T1000 (cell line): ENCODE data around the gene CDK12.
A peak's percentile ranks its signal among the peaks of the same experiment; 100 is the strongest.
"Not testable (repeated sequence)": the region's sequence is repeated elsewhere in the genome, so short reads cannot be mapped to it uniquely, and the experiment has no call there.

Experiments
- DNase-seq: peaks from one replicate; lab custom pipeline; 2025; ENCODE audit warnings: mixed read lengths; lab: John Stamatoyannopoulos, UW

CDK12 gene

GRCh38 chr17:39461113-39461925, at the start of gene CDK12:
Gene CDK12, plus strand, starts transcription at chr17:39461486. Its CDS starts 586 bp downstream, at chr17:39462072.
- DNase-seq, result peak; percentile 95

GRCh38 chr17:39416141-39416540, 45.1 kb upstream of the CDK12 start:
- no peak for DNase-seq

DNA sequence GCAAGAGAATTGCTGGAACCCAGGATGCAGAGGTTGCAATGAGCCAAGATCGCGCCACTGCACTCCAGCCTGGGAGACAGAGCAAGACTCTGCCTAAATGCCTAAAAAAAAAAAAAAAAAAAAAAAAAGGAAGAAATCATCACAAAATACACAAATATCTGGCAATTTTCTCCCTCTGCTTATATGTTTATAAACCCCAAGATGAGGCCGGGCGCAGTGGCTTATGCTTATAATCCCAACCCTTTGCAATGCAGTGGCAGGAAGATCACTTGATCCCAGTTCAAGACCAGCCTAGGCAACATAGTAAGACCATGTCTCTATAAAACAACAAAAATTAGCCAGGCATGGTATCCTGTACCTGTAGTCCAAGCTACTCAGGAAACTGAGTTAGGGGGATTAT, 31.7 kb upstream of the CDK12 start:
- DNase-seq, result no peak

- DNase-seq, result not testable (repeated sequence)
Observed at GRCh38 chr17:39439868-39440267, 21.4 kb upstream of the CDK12 start.

DNA sequence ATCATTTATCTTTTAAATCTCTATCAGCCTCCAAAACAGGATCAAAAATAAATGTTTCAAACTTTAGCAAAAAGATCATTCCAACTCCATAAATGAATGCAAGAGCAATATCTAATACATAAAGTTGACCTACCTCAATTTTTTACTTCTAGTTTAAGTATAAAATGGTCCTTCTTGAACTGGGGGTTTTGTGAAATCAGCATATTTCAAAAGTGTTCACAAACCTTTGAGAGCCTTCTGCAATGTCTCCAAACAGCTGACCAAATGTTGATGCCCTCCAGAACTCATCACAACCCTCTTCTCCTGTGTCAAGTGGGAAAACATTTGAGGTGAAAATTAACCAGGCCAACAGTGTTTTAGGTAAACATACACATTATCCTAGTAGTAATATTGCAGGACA, 18.0 kb upstream of the CDK12 start:
- no peak for DNase-seq

- no peak for DNase-seq
Observed at GRCh38 chr17:39447561-39447960, 13.7 kb upstream of the CDK12 start.

- DNase-seq, result no peak
Observed at GRCh38 chr17:39450051-39450450, 11.2 kb upstream of the CDK12 start.

DNA sequence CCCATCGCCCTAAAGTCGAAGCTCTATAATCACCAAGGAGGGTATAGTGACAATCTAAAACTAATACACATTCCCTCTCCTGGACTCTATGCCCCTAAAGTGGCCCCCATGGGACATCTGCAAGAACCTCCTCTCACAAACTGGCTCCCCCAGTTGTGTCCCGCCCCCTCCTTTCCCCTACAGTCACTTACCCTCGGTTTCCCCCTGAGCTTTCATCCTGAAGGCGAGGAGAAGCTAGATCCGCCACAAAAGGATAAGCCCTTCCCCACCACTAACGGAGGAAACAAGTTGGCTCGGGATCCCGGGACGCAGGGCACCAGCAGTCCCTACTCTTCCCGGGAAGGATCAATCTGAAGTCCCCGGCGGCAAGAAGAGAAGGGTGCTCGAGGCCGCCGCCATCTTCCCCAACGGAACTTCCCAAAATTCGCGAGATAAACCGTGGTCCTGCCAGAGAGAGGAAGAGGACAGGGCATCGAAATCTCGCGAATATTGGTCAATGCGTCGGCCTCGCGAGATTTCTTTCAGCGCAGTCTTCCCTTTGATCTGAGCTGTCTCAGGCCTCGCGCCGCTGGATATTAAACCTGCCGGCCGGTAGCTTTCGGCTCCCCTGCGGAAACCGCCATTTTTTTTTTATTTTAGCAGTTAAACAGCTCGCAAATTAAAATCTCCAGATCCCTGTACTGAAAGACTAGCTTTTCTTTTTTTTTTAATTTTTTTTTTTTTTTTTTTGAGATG, 10.3 kb upstream of the CDK12 start, which contains the start of gene MED1:
TSS of gene MED1 (minus strand) at position 417 of the 735 bp plus-strand sequence. CDS start at position 216, 201 bp downstream.
- DNase-seq, result peak; percentile 92

DNA sequence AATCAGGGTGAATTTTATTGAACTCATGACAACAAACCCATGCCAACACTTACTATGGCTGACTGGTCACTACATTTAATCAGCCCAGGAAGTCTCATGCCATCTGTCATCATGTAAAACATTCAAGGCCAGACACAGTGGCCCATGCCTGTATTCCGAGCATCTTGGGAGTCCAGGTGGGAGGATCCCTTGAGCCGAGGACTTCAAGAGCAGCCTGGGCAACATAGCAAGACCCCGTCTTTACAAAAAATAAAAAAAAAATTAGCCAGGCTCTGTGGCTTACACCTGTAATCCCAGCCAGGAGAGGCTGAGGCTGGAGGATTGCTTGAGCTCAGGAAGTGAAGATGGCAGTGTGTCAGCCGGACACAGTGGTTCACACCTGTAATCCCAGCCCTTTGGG, 5.4 kb upstream of the CDK12 start:
- DNase-seq, result no peak

DNA sequence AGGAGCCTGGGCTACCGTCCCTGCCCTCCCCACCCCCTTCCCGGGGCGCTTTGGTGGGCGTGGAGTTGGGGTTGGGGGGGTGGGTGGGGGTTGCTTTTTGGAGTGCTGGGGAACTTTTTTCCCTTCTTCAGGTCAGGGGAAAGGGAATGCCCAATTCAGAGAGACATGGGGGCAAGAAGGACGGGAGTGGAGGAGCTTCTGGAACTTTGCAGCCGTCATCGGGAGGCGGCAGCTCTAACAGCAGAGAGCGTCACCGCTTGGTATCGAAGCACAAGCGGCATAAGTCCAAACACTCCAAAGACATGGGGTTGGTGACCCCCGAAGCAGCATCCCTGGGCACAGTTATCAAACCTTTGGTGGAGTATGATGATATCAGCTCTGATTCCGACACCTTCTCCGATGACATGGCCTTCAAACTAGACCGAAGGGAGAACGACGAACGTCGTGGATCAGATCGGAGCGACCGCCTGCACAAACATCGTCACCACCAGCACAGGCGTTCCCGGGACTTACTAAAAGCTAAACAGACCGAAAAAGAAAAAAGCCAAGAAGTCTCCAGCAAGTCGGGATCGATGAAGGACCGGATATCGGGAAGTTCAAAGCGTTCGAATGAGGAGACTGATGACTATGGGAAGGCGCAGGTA, 762 bp downstream of the CDK12 start:
- DNase-seq, result peak; percentile 21

DNA sequence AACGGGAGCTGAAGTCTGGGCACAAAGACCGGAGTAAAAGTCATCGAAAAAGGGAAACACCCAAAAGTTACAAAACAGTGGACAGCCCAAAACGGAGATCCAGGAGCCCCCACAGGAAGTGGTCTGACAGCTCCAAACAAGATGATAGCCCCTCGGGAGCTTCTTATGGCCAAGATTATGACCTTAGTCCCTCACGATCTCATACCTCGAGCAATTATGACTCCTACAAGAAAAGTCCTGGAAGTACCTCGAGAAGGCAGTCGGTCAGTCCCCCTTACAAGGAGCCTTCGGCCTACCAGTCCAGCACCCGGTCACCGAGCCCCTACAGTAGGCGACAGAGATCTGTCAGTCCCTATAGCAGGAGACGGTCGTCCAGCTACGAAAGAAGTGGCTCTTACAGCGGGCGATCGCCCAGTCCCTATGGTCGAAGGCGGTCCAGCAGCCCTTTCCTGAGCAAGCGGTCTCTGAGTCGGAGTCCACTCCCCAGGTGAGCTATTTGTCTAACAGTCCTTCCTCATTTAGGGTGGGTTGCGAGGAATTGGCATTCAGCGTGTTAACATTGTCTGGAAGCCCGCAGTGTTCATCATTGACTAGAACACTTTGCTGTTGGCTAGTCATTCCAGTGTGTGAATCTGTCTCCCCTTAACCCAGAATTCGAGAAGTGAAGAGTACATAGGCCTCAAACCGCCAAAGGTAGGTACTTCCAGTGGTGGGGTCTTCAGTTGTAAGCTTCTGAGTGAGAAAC, 1.5 kb downstream of the CDK12 start:
- no peak for DNase-seq

DNA sequence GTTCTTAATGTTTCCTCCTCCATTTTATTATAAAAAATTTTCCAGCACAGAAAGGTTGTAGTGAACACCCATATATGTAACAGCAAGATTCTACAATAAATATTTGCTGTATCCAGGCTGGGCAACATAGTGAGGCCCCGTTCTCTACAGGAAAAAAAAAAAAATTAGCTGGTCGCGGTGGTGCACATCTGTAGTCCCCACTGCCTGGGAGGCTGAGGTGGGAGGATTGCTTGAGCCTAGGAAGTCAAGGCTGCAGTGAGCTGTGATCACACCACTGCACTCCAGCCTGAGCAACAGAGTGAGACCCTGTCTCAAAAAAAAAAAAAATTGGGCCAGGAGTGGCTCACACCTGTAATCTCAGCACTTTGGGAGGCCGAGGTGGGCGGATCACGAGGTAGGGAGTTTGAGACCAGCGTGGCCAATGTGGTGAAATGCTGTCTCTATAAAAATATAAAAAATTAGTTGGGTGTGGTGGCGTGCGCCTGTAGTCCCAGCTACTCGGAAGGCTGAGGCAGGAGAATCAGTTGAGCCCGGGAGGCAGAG, 3.4 kb downstream of the CDK12 start:
- DNase-seq, result not testable (repeated sequence)

GRCh38 chr17:39468610-39469009, 7.3 kb downstream of the CDK12 start:
- not testable (repeated sequence) for DNase-seq

- no peak for DNase-seq
Observed at GRCh38 chr17:39473310-39473709, 12.0 kb downstream of the CDK12 start.

DNA sequence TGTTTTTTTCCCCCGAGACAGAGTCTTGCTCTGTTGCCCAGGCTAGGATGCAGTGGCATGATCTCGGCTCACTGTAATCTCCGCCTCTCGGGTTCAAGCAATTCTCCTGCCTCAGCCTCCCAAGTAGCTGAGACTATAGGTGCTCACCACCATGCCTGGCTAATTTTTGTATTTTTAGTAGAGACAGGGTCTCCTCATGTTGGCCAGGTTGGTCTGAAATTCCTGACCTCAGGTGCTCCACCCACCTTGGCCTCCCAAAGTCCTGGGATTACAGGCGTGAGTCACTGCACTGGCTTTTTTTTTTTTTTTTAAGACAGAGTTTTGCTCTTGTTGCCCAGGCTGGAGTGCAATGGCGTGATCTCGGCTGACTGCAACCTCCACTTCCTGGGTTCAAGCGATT, 18.3 kb downstream of the CDK12 start:
- not testable (repeated sequence) for DNase-seq

DNA sequence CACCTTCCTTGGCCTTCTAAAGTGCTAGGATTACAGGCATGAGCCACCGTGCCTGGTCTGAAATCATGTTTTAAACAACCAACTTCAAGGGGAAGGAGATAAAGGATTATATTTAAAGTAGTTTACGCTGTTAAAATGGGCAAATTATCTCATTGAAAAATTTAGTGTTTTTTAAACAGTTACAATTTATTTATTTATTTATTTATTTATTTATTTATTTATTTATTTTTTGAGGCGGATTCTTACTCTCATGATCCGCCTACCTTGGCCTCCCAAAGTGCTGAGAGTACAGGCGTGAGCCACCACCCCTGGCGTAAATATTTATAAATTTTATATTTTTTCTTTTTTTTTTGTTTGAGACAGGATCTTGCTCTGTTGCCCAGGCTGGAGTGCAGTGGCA, 22.2 kb downstream of the CDK12 start:
- DNase-seq, result no peak

DNA sequence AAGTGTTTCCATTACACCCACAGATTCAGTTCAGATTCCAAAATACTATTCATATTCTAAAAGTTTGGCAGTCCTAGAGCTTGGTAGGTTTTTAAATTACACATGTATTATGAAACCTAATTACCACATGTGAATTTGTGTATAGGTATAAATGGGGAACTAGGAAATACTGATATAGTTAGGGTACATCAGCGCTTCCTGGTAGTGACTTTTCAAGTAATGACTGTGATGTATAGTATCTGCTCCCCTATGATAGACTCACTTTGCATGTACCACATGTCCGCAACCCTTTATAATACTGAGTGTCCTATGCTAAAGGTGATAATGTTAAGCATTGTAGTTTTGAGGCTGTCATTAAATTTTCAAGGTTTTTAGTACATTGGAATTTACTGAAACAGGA, 22.9 kb downstream of the CDK12 start:
- no peak for DNase-seq

- peak; percentile 53 for DNase-seq
Observed at GRCh38 chr17:39485555-39485954, 24.3 kb downstream of the CDK12 start.

- DNase-seq, result no peak
Observed at GRCh38 chr17:39486242-39486641, 25.0 kb downstream of the CDK12 start.

- DNase-seq, result not testable (repeated sequence)
Observed at GRCh38 chr17:39487490-39487889, 26.2 kb downstream of the CDK12 start.

GRCh38 chr17:39487946-39488345, 26.7 kb downstream of the CDK12 start:
- DNase-seq, result no peak

GRCh38 chr17:39496921-39497320, 35.6 kb downstream of the CDK12 start:
- not testable (repeated sequence) for DNase-seq
